DND-41 (cell line): ENCODE results near the gene CCDC157.

Experiments
- ATAC-seq: fragments of 200-7000 bp; cut with Tn5 transposase; 3 replicates; pipeline ENCODE4 v1.9.1; 2021; ENCODE audit warnings: low read depth; ENCODE audit not compliant: insufficient read depth
- DNase-seq: peaks from one replicate; pipeline ENCODE4 v3.0.0-alpha.2; 2020
- H2AFZ ChIP-seq: 2 replicates; pipeline ENCODE4 v1.6.0; 2012; ENCODE audit warnings: low read depth, low read length
- H3K27ac ChIP-seq: 2 replicates; pipeline ENCODE4 v1.5.1; 2012; ENCODE audit warnings: low read length, inconsistent platforms
- H3K27me3 ChIP-seq: fragments of 200-600 bp; sonication (generic); 2 replicates; pipeline ENCODE4 v1.6.0; 2012; ENCODE audit warnings: low read length, mild to moderate bottlenecking, inconsistent platforms; ENCODE audit not compliant: insufficient read depth, poor library complexity
- H3K36me3 ChIP-seq: 2 replicates; pipeline ENCODE4 v1.5.1; 2012; ENCODE audit warnings: low read length, inconsistent platforms; ENCODE audit not compliant: insufficient read depth
- H3K4me1 ChIP-seq: 2 replicates; pipeline ENCODE4 v1.5.1; 2012; ENCODE audit warnings: mild to moderate bottlenecking, low read length; ENCODE audit not compliant: insufficient read depth
- H3K4me2 ChIP-seq: 2 replicates; pipeline ENCODE4 v1.6.0; 2012; ENCODE audit warnings: mild to moderate bottlenecking, moderate library complexity, low read length, inconsistent platforms; ENCODE audit not compliant: insufficient read depth
- H3K4me3 ChIP-seq, 2 experiments: fragments of 200-600 bp in 1 of 2; shearing (Covaris generic) in 1 of 2; 2 replicates each; pipeline ENCODE4 v1.5.1; 2012 to 2016; ENCODE audit warnings: inconsistent platforms in 2 of 2, low read length in 2 of 2, mild to moderate bottlenecking in 2 of 2, low read depth in 1 of 2, moderate library complexity in 1 of 2
- H3K79me2 ChIP-seq: 2 replicates; pipeline ENCODE4 v1.6.0; 2012; ENCODE audit warnings: low read length, inconsistent platforms; ENCODE audit not compliant: insufficient read depth
- H3K9ac ChIP-seq: 2 replicates; pipeline ENCODE4 v1.6.0; 2012; ENCODE audit warnings: low read depth, mild to moderate bottlenecking, inconsistent platforms, low read length, moderate library complexity
- H3K9me3 ChIP-seq: 2 replicates; pipeline ENCODE4 v1.5.1; 2012; ENCODE audit warnings: low read length, moderate library complexity, mild to moderate bottlenecking, inconsistent platforms; ENCODE audit not compliant: insufficient read depth, severe bottlenecking
- H4K20me1 ChIP-seq: 2 replicates; pipeline ENCODE4 v1.6.0; 2012; ENCODE audit warnings: low read length; ENCODE audit not compliant: insufficient read depth
- CTCF ChIP-seq: IDR thresholded peaks from 2 replicates; pipeline ENCODE4 v1.5.1; 2012; ENCODE audit warnings: borderline replicate concordance, low read length, moderate library complexity, mild to moderate bottlenecking; ENCODE audit not compliant: poor library complexity, severe bottlenecking; ENCODE audit errors: extremely low read depth
- EZH2 ChIP-seq: IDR thresholded peaks from 3 replicates; pipeline ENCODE4 v1.6.1; 2012; ENCODE audit warnings: borderline replicate concordance, low read depth, mild to moderate bottlenecking, moderate library complexity, low read length, inconsistent platforms; ENCODE audit not compliant: severe bottlenecking

Gene CCDC157

GRCh38 chr22:30380011-30380410, 23.2 kb downstream of the CCDC157 start:
- Histone ChIP-seq H3K27me3 (no peaks in the 10 kb centered on the region), H4K20me1 (no peaks in the 10 kb centered on the region; the same call in 1 of the 2 replicates), H3K4me1 (peaks cover 59% of the 10 kb centered on the region), H3K4me3 (peak overlapping the region in 1 of 2 experiments; percentile 41; a peak in 2 of 4 replicates), H3K79me2 (peaks cover 12% of the 10 kb centered on the region), H3K36me3 (peaks cover 49% of the 10 kb centered on the region), H3K4me2 (peak overlapping the region; percentile 59), H3K9ac (peak overlapping the region; percentile 45), H2AFZ (no peak overlapping the region), H3K27ac (peak overlapping the region; percentile 89), H3K9me3 (no peaks in the 10 kb centered on the region)
- ATAC-seq (no peak), DNase-seq (no peak)
- TF ChIP-seq CTCF (no peak), EZH2 (no peak)

- DNase-seq = peak; percentile 96
- TF ChIP-seq EZH2 (no peak), CTCF (peak; percentile 62)
- peaks cover 19% of the 10 kb centered on the region for H3K79me2 ChIP-seq
- H3K36me3 ChIP-seq = peaks cover 53% of the 10 kb centered on the region
- no peaks in the 10 kb centered on the region for H3K9me3 ChIP-seq
- ATAC-seq = peak; percentile 88
- H3K4me3 ChIP-seq = peak overlapping the region in 1 of 2 experiments; percentile 41; a peak in 1 of 4 replicates
- H3K4me2 ChIP-seq = peak overlapping the region; percentile 59
- no peak overlapping the region for H2AFZ ChIP-seq
- H3K27ac ChIP-seq = peak overlapping the region; percentile 89
- no peaks in the 10 kb centered on the region for H3K27me3 ChIP-seq
- H4K20me1 ChIP-seq = no peaks in the 10 kb centered on the region
- H3K9ac ChIP-seq = peak overlapping the region; percentile 45
- H3K4me1 ChIP-seq = peaks cover 67% of the 10 kb centered on the region
Measured at GRCh38 chr22:30381264-30381663, 24.5 kb downstream of the CCDC157 start.

GRCh38 chr22:30382340-30382739, 25.5 kb downstream of the CCDC157 start:
- Histone ChIP-seq H3K9ac (peak overlapping the region; percentile 36), H2AFZ (no peak overlapping the region), H3K9me3 (no peaks in the 10 kb centered on the region), H3K4me2 (peak overlapping the region; percentile 19), H3K36me3 (peaks cover 44% of the 10 kb centered on the region), H3K27me3 (no peaks in the 10 kb centered on the region), H4K20me1 (no peaks in the 10 kb centered on the region), H3K79me2 (peaks cover 25% of the 10 kb centered on the region), H3K4me1 (peaks cover 73% of the 10 kb centered on the region), H3K27ac (peak overlapping the region; percentile 89), H3K4me3 (no peak overlapping the region)
- no peak for ATAC-seq
- DNase-seq = no peak
- TF ChIP-seq CTCF = no peak
- no peak for TF ChIP-seq EZH2
